ENCODE measurements around the gene BFAR. TPM values are rescaled to one million over a fixed set of nuclear protein-coding genes. Genes with fewer than 3 reads are reported as not detected.
"Not testable (repeated sequence)": the region's sequence is repeated elsewhere in the genome, so short reads cannot be mapped to it uniquely, and the experiment has no call there.

Gene BFAR
- total RNA-seq, 1 donor from 2014 or later, result 50.3 TPM

DNA sequence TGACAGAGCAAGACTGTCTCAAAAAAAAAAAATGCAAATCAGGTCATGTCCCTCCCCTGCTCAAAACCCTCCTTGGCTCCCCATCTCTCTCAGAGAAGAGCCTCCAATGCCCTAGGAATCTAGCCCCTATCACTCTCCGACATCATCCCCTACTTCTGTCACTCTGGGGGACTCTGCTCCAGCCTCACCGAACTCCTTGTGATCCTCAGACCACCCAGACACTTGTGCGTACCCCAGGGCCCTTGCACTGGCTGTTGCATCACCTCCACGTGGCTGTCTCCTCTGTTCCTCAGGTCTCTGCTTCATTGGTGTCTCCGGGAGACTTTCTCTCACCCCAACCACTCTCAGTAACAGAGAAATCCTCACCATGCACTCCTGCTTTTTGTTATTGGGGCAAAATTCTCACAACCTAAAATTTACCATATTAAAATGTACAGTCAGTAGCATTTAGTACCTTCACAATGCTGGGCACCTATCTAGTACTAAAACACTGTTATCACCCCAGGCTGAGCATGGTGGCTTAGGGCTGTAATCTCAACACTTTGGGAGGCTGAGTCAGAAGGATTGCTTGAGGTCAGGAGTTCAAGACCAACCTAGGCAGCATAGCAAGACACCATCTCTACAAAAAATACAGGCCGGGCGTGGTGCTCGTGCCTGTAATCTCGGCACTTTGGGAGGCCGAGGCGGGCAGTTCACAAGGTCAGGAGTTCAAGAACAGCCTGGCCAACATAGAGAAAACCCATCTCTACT, 46.2 kb downstream of the BFAR start:
- no peak for DNase-seq (ENCODE audit: low spot score)
- intact Hi-C loops (cut with DNase I), result no loop called here
- no peak for ATAC-seq

DNA sequence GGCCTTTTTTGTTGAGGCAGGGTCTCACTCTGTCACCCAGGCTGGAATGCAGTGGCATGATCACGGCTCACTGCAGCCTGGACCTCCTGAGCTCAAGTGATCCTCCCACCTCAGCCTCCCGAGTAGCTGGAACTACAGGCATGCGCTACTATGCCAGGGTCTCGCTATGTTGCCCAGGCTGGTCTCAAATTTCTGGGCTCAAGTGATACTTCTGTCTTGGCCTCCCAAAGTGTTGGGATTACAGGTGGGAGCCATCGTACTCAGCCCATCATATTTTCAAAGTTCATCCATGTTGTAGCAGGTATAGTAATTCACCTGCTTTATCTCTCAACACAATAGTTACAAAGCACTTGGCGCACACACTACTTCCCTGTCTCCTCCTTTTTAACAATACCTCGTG, 47.6 kb downstream of the BFAR start:
- DNase-seq (ENCODE audit: low spot score); intact Hi-C loops (cut with DNase I); ATAC-seq: not testable (repeated sequence)

DNA sequence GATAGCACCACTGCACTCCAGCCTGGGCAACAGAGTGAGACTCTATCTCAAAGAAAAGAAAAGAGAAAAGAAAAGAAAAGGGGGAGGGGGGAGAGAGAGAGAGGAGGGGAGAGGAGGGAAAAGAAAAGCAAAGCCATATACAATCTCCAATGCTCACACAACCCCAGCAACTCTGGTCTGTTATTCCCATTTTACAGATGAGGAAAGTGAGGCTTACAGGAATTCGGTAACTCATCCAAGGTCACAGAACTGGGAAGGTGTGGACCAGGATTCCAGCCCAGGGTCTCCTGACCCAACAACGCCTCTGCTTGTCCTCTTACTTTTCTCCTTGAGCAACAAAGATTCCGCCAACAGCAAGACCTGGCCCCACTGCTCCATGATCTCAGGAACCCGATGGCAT, 48.4 kb downstream of the BFAR start:
- no peak for DNase-seq (ENCODE audit: low spot score)
- intact Hi-C loops (cut with DNase I), result no loop called here
- no peak for ATAC-seq

DNA sequence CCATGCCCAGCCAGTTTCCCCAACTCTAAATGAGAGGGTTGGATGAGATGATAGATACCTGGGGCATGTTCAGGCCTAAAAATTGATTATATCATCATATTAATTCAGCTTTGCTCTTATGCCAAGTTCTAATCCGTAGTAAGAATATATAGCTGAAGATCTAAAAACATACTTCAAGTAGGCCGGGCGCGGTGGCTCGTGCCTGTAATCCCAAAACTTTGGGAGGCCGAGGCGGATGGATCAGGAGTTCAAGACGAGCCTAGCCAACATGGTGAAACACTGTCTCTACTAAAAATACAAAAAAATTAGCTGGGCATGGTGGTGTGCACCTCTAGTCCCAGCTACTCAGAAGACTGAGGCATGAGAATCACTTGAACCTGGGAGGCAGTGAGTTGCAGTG, 49.4 kb downstream of the BFAR start:
- ATAC-seq (no peak), DNase-seq (ENCODE audit: low spot score) (no peak)
- intact Hi-C loops (cut with DNase I), result no loop called here

DNA sequence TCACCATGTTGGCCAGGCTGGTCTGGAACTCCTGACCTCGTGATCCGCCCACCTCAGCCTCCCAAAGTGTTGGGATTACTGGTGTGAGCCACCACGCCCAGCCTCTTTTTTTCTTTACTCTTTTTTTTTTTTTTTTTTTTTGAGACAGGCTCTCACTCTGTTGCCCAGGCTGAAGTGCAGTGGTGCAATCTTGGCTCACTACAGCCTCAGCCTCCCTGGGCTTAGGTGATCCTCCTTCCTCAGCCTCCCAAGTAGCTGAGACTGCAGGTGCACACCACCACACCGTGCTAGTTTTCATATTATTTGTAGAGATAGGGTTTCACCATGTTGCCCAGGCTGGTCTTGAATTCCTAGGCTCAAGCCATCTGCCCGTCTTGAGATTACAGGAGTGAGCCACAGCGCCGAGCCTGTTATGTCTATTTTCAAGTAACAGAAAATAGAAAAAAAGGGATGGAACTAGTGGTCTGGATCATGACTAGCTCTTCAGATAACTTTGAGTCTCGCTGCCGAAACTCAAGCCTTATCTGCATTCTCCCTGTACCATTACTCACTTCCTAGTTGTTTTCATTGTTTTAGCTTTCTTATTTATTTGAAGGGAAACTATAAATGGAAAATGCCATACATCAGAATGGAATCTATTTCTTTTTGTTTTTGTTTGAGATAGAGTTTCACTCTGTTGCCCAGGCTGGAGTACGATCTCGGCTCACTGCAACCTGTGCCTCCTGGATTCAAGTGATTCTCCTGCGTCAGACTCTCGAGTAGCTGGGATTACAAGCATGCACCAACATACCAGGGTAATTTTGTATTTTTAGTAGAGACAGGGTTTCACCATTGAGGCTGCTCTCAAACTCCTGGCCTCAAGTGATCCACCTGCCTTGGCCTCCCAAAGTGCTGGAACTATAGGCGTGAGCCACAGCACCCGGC, 53.4 kb downstream of the BFAR start:
- DNase-seq (ENCODE audit: low spot score); intact Hi-C loops (cut with DNase I); ATAC-seq: not testable (repeated sequence)

DNA sequence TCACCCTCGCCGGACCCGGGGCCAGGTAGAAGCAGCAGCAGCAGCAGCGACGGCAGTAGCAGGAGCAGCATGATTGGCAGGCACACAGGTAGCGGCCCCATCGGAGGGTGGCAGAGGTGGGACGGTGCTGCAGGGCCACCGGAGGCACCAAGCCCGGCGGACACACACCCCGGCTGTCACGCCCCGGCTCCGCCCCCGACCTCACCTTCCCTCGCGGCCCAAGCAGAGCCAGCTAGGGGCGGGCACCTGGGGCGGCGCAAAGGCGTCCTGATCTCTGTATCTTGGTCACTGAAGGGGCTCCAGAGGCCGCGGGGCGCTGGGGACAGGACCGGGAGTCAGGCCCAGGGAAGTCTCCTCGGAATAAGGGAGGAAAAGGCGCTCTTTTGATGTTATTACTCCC, 61.4 kb downstream of the BFAR start, which contains the start of gene PLA2G10:
Gene PLA2G10 (minus strand): TSS at position 180 of the 400 bp plus-strand sequence. CDS start 79 bp downstream, at position 101.
- ATAC-seq; DNase-seq (ENCODE audit: low spot score); intact Hi-C loops (cut with DNase I): not testable (repeated sequence)

DNA sequence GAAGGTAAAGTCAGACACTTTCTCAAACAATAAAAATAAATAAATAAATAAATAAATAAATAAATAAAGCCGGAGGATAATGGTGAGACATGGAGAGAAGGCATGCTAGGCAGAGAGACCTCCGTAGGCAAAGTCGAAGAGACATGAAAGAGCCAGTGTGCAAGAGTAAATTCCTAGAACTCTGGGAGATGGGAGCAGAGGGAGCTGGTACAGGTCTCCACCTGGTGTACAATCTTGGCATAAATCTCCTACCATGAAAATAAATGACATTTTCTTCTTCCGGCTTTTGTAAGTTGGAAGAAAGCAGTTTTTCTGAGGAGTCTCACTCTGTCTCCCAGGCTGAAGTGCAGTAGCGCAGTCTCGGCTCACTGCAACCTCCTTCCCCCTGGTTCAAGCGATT, 69.1 kb downstream of the BFAR start:
- DNase-seq (ENCODE audit: low spot score); ATAC-seq; intact Hi-C loops (cut with DNase I): not testable (repeated sequence)

DNA sequence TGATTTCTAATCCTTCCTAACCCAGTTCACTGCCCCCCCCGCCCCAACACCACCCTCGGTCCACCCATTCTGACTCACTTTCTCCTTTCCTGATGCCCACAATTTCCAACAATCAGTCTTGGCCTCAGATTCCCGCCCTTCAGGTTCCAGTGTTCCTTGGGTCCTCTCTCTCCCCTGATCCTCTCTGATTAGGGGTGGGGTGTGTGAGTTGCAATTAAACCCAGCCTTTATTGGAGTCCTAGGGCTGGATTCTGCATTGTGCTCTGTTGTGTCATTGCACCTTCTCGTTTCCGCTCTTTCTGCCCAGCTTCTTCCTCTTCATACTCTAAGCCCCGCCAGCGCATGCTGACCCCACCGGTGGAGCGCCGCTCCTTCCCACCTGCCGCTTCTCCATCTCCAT, 69.9 kb downstream of the BFAR start:
- intact Hi-C loops (cut with DNase I); DNase-seq (ENCODE audit: low spot score); ATAC-seq: not testable (repeated sequence)

DNA sequence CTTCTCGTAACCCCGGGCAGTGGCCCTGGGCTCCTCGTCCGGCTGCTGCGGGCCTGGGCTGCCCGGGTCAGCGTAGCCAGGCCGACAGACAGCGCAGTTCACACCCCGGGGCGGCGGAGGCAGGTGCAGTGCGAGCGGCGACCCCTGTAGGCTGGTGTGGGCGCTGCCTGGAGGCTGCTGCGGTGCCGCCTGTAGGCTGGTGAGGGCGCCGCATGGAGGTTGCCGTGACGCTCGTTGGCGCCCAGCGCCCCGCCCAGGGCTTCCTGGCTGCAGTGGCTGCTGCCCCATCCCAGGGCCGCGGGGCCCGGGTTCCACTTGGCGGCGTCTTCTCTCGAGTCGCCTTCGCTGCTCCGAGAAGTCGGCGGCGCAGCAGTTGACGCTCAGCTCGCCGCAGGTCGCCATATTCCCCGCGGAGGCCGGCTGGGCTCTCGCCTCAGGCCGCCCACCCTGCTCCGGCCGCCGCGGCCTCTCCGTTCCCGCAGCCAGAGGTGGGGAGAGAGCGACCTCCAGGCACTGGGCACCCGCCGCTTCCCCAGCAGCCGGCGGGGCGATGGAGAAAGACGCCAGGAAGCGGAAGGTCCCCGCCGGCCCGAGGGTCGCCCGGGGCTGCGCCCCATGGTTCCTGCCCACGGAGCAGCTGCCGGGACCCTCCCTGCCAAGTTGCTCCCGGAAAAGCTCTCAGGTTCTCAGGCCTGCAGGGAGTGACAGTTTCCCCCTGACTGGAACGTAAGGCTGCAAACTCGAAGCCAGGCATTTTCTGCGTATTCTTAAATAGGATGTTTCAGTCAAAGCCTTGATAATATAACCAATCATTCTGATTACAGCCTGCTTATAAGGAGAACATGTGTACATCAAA, 70.6 kb downstream of the BFAR start, which contains the start of gene NPIPA3:
Gene NPIPA3 (plus strand): TSS at position 256 of the 856 bp plus-strand sequence. CDS start 5,533 bp downstream, outside the sequence.
- ATAC-seq, result peak; percentile 93
- intact Hi-C loops (cut with DNase I), result not testable (repeated sequence)

More for the DNA sequence above, 70.6 kb downstream of the BFAR start, which contains the start of gene NPIPA3:
- DNase-seq (ENCODE audit: low spot score), result not testable (repeated sequence)

Other genes starting within 250 kb of the BFAR start
- 31.6 TPM for gene PARN, start 2.7 kb upstream of the BFAR start, total RNA-seq
- not detected for gene PLA2G10, start 61.4 kb downstream of the BFAR start, total RNA-seq
- gene NPIPA3, start 70.5 kb downstream of the BFAR start, total RNA-seq, result 9.0 TPM
- gene NPIPA2, start 109.6 kb downstream of the BFAR start, total RNA-seq, result 9.8 TPM
- 52.2 TPM for gene NOMO1, start 200.8 kb downstream of the BFAR start, total RNA-seq